NB4 (cell line): ENCODE results near the gene SLC9A1.

Experiments used
- CTCF ChIP-seq: IDR thresholded peaks from one replicate; pipeline ENCODE4 v1.5.1; 2012; ENCODE audit warnings: low read depth, low read length
- POLR2A ChIP-seq: IDR thresholded peaks from 2 replicates; pipeline ENCODE4 v1.6.1; 2011; ENCODE audit warnings: mild to moderate bottlenecking; ENCODE audit not compliant: insufficient read length; ENCODE audit errors: extremely low read depth
- TF ChIP-seq, protein P1 (sequence below): IDR thresholded peaks from 2 replicates; pipeline ENCODE4 v1.6.1; 2011; ENCODE audit warnings: low read depth, low read length

DNA sequence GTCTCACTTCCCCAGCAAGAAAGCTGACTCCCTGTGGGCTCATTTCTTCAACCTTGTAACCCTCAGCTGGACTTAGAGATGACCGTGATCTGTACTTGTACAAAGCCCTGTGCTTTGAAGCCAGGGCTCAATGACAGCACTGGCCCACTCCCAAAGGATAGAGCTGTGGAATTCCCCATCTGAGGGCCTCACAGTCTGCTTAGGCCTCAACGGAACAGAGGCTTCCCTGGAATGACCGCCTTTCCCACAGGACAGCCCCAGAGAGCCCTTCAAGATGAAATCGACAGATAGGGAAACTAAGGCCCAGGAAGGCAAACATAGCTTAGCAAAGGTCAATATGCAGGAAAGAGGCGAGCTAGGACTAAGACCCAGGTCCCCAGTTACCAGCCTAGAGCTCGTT, 11.5 kb downstream of the SLC9A1 start:
- no peak for TF ChIP-seq CTCF
- no peak for TF ChIP-seq POLR2A
- TF ChIP-seq, protein P1, sequence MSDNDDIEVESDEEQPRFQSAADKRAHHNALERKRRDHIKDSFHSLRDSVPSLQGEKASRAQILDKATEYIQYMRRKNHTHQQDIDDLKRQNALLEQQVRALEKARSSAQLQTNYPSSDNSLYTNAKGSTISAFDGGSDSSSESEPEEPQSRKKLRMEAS = no peak
